Muscle of arm (tissue), 12 donors: ENCODE data around the gene CCDC134. TPM values are rescaled to one million over a fixed set of nuclear protein-coding genes. Genes with fewer than 3 reads are reported as not detected.
A peak's percentile ranks its signal among the peaks of the same experiment; 100 is the strongest.
"Not testable (repeated sequence)": the region's sequence is repeated elsewhere in the genome, so short reads cannot be mapped to it uniquely, and the experiment has no call there.

Experiments
- DNase-seq: peaks from one replicate; pipeline ENCODE4 v3.0.0-alpha.2; 2013
- polyA plus RNA-seq, 12 donors: library from polyadenylated mRNA; unstranded; fragments of 120-200 nt; gene quantifications; one replicate each; pipeline ENCODE4 v1.2.1, GENCODE V29; 2013; ENCODE audit not compliant: insufficient read length in 12 of 12

The CCDC134 gene
- polyA plus RNA-seq, 12 donors: 7.6 to 21.0 (median 9.7) TPM; not detected in 1

- no peak for DNase-seq
These were observed 40.7 kb downstream of the CCDC134 start for GRCh38 chr22:41841085-41841712.

GRCh38 chr22:41842996-41843970, 42.8 kb downstream of the CCDC134 start:
- no peak for DNase-seq

GRCh38 chr22:41844036-41844435, 43.6 kb downstream of the CCDC134 start:
- DNase-seq: no peak

- no peak for DNase-seq
These were observed 44.0 kb downstream of the CCDC134 start for GRCh38 chr22:41844513-41844912.

GRCh38 chr22:41845380-41846267, 45.1 kb downstream of the CCDC134 start:
- no peak for DNase-seq

- no peak for DNase-seq
These were observed 45.9 kb downstream of the CCDC134 start for GRCh38 chr22:41846268-41846987.

- no peak for DNase-seq
These were observed 46.8 kb downstream of the CCDC134 start for GRCh38 chr22:41847300-41847699.

GRCh38 chr22:41848468-41848867, 48.0 kb downstream of the CCDC134 start:
- no peak for DNase-seq

GRCh38 chr22:41856469-41856868, 56.0 kb downstream of the CCDC134 start:
- no peak for DNase-seq

- peak; percentile 69 for DNase-seq
These were observed 56.8 kb downstream of the CCDC134 start for GRCh38 chr22:41857155-41857859.

GRCh38 chr22:41857860-41858199, 57.4 kb downstream of the CCDC134 start:
- DNase-seq: no peak

- DNase-seq: no peak
These were observed 61.7 kb downstream of the CCDC134 start for GRCh38 chr22:41862160-41862529.

- no peak for DNase-seq
These were observed 62.2 kb downstream of the CCDC134 start for GRCh38 chr22:41862530-41863266.

GRCh38 chr22:41863472-41863871, 63.0 kb downstream of the CCDC134 start:
- no peak for DNase-seq

GRCh38 chr22:41868556-41868955, 68.1 kb downstream of the CCDC134 start:
- DNase-seq: no peak

- DNase-seq: not testable (repeated sequence)
These were observed 69.6 kb downstream of the CCDC134 start for GRCh38 chr22:41870081-41870480.

- no peak for DNase-seq
These were observed 70.3 kb downstream of the CCDC134 start for GRCh38 chr22:41870786-41871185.

- DNase-seq: no peak
These were observed 72.9 kb downstream of the CCDC134 start for GRCh38 chr22:41873391-41873790.

GRCh38 chr22:41874090-41874489, 73.6 kb downstream of the CCDC134 start:
- DNase-seq: no peak
